Calu3 (cell line): ENCODE results near the gene HNRNPUL1. TPM values are rescaled to one million over a fixed set of nuclear protein-coding genes. Genes with fewer than 3 reads are reported as not detected.

ENCODE experiments used
- BruUV-seq: library from RNA; stranded (reverse); fragments of 400-500 nt; replicated peaks from 2 replicates; lab custom pipeline; 2021; lab: Mats Ljungman, UMichigan
- CTCF ChIA-PET: fragments of 300-600 bp; sonication (Branson Sonifier 250); formaldehyde crosslinking; loops from one replicate; lab custom pipeline; 2022; ENCODE audit warnings: antibody characterized with exemption; lab: Charles Lee
- DNase-seq: peaks from one replicate; pipeline ENCODE4 v3.0.0; 2022
- H3K27ac Mint-ChIP-seq: one replicate; pipeline ENCODE4 v1.8.0; 2022; ENCODE audit warnings: mixed read lengths; ENCODE audit not compliant: unreplicated experiment
- H3K27me3 Mint-ChIP-seq: one replicate; pipeline ENCODE4 v1.8.0; 2022; ENCODE audit warnings: mixed read lengths; ENCODE audit not compliant: unreplicated experiment
- H3K36me3 Mint-ChIP-seq: one replicate; pipeline ENCODE4 v1.8.0; 2022; ENCODE audit warnings: mild to moderate bottlenecking, moderate library complexity, mixed read lengths; ENCODE audit not compliant: insufficient read depth, unreplicated experiment
- H3K4me1 Mint-ChIP-seq: one replicate; pipeline ENCODE4 v1.8.0; 2022; ENCODE audit warnings: mild to moderate bottlenecking, low read depth, mixed read lengths; ENCODE audit not compliant: unreplicated experiment
- H3K4me3 Mint-ChIP-seq: one replicate; pipeline ENCODE4 v1.8.0; 2022; ENCODE audit warnings: mild to moderate bottlenecking, low read depth, moderate library complexity, mixed read lengths; ENCODE audit not compliant: unreplicated experiment
- H3K9me3 Mint-ChIP-seq: one replicate; pipeline ENCODE4 v1.8.0; 2022; ENCODE audit warnings: low read depth, mixed read lengths; ENCODE audit not compliant: unreplicated experiment
- intact Hi-C: fragments of 100-400 bp; cut with micrococcal nuclease; formaldehyde crosslinking; loops from one replicate; pipeline ENCODE4 v1.10.0; 2022; ENCODE audit not compliant: unreplicated experiment
- total RNA-seq: library from RNA; stranded (reverse); gene quantifications from 2 replicates; pipeline ENCODE4 v1.2.3, GENCODE V29; 2022
- TF ChIP-seq, protein P1 (sequence below): fragments of 200-600 bp; IDR thresholded peaks from one replicate; pipeline ENCODE4 v1.8.0; 2022; ENCODE audit warnings: antibody characterized with exemption; ENCODE audit not compliant: unreplicated experiment

HNRNPUL1 gene
- total RNA-seq, 1 experiment from 2014 or later = 370 TPM

DNA sequence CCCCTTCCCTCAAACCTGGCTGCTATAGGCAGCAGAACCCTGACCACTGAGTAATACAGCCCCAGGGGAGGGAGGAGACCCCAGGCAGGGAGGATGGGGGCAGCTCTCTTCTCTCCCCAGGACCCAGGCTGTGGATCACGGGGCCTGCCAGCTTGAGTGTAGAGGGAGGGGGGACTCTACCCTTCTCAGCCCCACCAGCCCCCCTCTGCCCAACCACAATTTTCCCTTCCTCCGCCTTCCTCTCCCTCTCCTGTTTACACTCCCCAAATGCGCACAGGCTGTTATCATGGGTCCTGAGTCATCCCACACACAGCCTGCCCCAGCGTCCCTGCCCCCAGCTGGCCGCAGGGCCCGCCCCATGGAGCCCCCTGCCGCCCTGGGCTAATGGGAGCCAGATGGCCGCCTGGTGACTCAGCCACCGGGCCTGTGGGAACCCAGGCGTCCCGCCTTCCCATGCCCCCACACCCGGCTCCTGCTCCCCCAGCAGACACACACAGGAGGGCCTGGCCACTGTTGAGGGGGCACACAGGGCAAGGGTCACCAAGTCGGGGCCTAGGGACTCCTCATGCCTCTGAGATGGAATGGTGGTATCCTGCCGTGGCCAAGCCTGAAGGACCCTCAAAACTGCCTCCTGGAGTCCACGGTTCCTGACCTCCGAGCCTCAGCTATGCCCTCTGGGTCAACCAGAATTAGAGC is 59.4 kb downstream of the HNRNPUL1 start:
- H3K4me1 Mint-ChIP-seq = peaks cover 50% of the 10 kb centered on the region
- H3K27ac Mint-ChIP-seq = peak overlapping the region; percentile 42
- intact Hi-C loops = no loop called here
- DNase-seq = peak; percentile 55
- H3K27me3 Mint-ChIP-seq = no peaks in the 10 kb centered on the region
- H3K36me3 Mint-ChIP-seq = peaks cover 76% of the 10 kb centered on the region
- CTCF ChIA-PET = no interaction called here
- H3K9me3 Mint-ChIP-seq = no peaks in the 10 kb centered on the region
- H3K4me3 Mint-ChIP-seq = no peak overlapping the region
- BruUV-seq = no TSS peak
- TF ChIP-seq, protein P1, sequence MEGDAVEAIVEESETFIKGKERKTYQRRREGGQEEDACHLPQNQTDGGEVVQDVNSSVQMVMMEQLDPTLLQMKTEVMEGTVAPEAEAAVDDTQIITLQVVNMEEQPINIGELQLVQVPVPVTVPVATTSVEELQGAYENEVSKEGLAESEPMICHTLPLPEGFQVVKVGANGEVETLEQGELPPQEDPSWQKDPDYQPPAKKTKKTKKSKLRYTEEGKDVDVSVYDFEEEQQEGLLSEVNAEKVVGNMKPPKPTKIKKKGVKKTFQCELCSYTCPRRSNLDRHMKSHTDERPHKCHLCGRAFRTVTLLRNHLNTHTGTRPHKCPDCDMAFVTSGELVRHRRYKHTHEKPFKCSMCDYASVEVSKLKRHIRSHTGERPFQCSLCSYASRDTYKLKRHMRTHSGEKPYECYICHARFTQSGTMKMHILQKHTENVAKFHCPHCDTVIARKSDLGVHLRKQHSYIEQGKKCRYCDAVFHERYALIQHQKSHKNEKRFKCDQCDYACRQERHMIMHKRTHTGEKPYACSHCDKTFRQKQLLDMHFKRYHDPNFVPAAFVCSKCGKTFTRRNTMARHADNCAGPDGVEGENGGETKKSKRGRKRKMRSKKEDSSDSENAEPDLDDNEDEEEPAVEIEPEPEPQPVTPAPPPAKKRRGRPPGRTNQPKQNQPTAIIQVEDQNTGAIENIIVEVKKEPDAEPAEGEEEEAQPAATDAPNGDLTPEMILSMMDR = no peak

DNA sequence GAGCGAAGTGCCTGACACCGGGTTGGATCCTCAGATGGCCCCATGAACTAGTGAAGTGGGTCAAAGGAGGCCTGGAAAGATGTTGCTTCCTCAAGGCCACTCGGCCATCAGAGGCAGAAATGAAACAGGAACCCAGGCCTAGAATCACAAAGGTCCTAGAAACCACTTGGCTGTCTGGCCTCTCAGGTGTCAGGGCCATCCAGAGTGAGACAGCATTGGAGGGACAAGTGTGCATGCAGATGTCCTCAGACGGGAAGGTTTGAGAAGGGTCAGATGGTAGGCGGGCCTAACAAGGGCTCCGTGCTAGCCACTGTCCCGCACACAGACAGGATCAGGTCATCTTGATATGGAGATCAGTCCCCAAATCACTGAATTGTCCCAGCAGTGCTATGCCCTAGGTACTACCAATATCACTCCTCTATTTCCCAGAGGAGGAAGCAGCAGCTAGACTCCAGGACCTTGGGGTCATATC is 60.1 kb downstream of the HNRNPUL1 start:
- Mint-ChIP-seq H3K4me3 (peak overlapping the region; percentile 63), H3K36me3 (peaks cover 81% of the 10 kb centered on the region), H3K9me3 (no peaks in the 10 kb centered on the region), H3K4me1 (peaks cover 50% of the 10 kb centered on the region), H3K27me3 (no peaks in the 10 kb centered on the region), H3K27ac (peak overlapping the region; percentile 90)
- DNase-seq = no peak
- intact Hi-C loops = no loop called here
- TF ChIP-seq, protein P1 = no peak
- CTCF ChIA-PET = no interaction called here
- TSS peak; percentile 42 for BruUV-seq

GRCh38 chr19:41324921-41325639 is 60.9 kb downstream of the HNRNPUL1 start:
- intact Hi-C loops = no loop called here
- DNase-seq = peak; percentile 54
- H3K4me1 Mint-ChIP-seq = peaks cover 50% of the 10 kb centered on the region

DNA sequence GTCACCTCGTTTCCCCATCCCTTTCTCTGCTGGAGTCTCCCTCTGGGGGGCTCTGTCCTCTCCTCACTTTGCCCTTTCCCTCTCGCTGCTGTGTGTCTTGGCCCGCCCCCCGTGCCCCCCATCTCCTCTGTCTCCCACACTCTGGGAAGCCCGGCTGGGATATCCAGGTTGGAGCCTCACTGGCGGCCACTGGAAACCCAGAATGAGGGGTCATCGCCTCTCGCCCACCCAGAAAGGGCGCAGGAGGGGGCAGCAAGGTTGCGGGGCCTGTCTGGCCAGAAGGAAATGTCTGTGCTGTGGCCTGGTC is 61.4 kb downstream of the HNRNPUL1 start:
- Mint-ChIP-seq H3K9me3 (no peaks in the 10 kb centered on the region), H3K36me3 (peaks cover 71% of the 10 kb centered on the region), H3K4me3 (peak overlapping the region; percentile 63), H3K27ac (peak overlapping the region; percentile 90), H3K27me3 (no peaks in the 10 kb centered on the region), H3K4me1 (peaks cover 50% of the 10 kb centered on the region)
- no peak for DNase-seq
- CTCF ChIA-PET = interaction anchor here (0.6 to 0.9 kb wide), 3 partner anchors 17 to 121 kb away, joined by 5 to 7 read pairs (median 5); no protein-coding TSS in a partner anchor
- TF ChIP-seq, protein P1 = no peak
- intact Hi-C loops = no loop called here
- no TSS peak for BruUV-seq

More at GRCh38 chr19:41324921-41325639, 60.9 kb downstream of the HNRNPUL1 start:
- Mint-ChIP-seq H3K4me3 (peak overlapping the region; percentile 63), H3K9me3 (no peaks in the 10 kb centered on the region), H3K27me3 (no peaks in the 10 kb centered on the region), H3K36me3 (peaks cover 73% of the 10 kb centered on the region), H3K27ac (peak overlapping the region; percentile 90)
- TF ChIP-seq, protein P1 = no peak
- CTCF ChIA-PET = interaction anchor here (0.6 to 0.9 kb wide), 3 partner anchors 16 to 121 kb away, joined by 5 to 7 read pairs (median 5); no protein-coding TSS in a partner anchor
- BruUV-seq = no TSS peak
